PC-9 (cell line): ENCODE measurements around the gene AIG1.

Experiments used
- CTCF ChIP-seq: fragments of 200-600 bp; sonication (generic); conservative IDR thresholded peaks from 2 replicates; pipeline ENCODE4 v1.6.1; 2017; ENCODE audit warnings: mixed run types, antibody characterized with exemption, mild to moderate bottlenecking, moderate library complexity
- EZH2 ChIP-seq: fragments of 200-600 bp; sonication (generic); IDR thresholded peaks from 2 replicates; pipeline ENCODE4 v1.8.0; 2017; ENCODE audit warnings: antibody characterized with exemption, low read depth

DNA sequence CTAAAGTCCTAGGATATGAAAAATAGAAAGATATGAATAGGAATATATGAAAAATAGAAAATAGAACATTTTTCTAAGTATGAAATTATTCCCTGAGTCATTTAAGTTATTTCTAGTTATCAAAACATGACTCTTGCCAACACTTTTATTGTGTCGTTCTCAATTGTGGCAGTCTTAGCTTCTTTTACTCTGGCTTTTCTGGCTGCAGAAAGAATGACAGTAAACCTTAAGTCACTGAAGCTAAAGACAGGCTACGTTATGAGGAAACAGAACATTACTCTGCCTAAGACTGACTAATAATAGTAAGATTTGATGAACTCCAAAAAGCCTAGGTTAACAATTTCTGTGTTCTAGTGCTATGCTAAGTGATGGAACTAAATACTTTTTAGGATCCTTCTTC is 74.6 kb downstream of the AIG1 start:
- no peak for TF ChIP-seq CTCF
- no peak for TF ChIP-seq EZH2
